WTC11 (cell line): Measurements from ENCODE around the gene HBM. TPM values are rescaled to one million over a fixed set of nuclear protein-coding genes. Genes with fewer than 3 reads are reported as not detected.

Source experiments
- ATAC-seq: fragments of 200-7000 bp; cut with Tn5 transposase; 2 replicates; pipeline ENCODE4 v1.10.0; 2021; ENCODE audit warnings: mild to moderate bottlenecking, moderate library complexity
- CTCF ChIA-PET: fragments of 300-600 bp; sonication (Branson Sonifier 250); formaldehyde crosslinking; loops from one replicate; lab custom pipeline; 2021; ENCODE audit warnings: antibody characterized with exemption; lab: Charles Lee
- POLR2A ChIA-PET: fragments of 350-600 bp; sonication (Branson Sonifier 250); formaldehyde crosslinking; loops from one replicate; lab custom pipeline; 2021; ENCODE audit warnings: antibody characterized with exemption; lab: Charles Lee
- DNase-seq: peaks from one replicate; pipeline ENCODE4 v3.0.0; 2021; ENCODE audit warnings: low spot score
- H3K27ac Mint-ChIP-seq: 2 replicates; pipeline ENCODE4 v1.8.0; 2021; ENCODE audit warnings: mixed read lengths
- H3K27me3 Mint-ChIP-seq: 2 replicates; pipeline ENCODE4 v1.8.0; 2021; ENCODE audit warnings: low read depth, mild to moderate bottlenecking, moderate library complexity, mixed read lengths
- H3K36me3 Mint-ChIP-seq: 2 replicates; pipeline ENCODE4 v1.8.0; 2021; ENCODE audit warnings: mixed read lengths
- H3K4me1 Mint-ChIP-seq: 2 replicates; pipeline ENCODE4 v1.8.0; 2022; ENCODE audit warnings: mixed read lengths
- H3K4me3 Mint-ChIP-seq: 2 replicates; pipeline ENCODE4 v1.8.0; 2021; ENCODE audit warnings: mild to moderate bottlenecking, moderate library complexity, mixed read lengths
- H3K9me3 Mint-ChIP-seq: 2 replicates; pipeline ENCODE4 v1.8.0; 2021; ENCODE audit warnings: mixed read lengths
- AFF4 ChIP-seq: sonication (generic); formaldehyde crosslinking; IDR thresholded peaks from 2 replicates; pipeline ENCODE4 v1.8.1; 2023; ENCODE audit warnings: mild to moderate bottlenecking, missing genetic modification reagents, borderline replicate concordance
- ELF4 ChIP-seq: sonication (generic); formaldehyde crosslinking; IDR thresholded peaks from 2 replicates; pipeline ENCODE4 v1.8.1; 2022; ENCODE audit warnings: low read depth, mild to moderate bottlenecking, moderate library complexity, missing genetic modification reagents
- NFE2L1 ChIP-seq: sonication (generic); formaldehyde crosslinking; IDR thresholded peaks from 2 replicates; pipeline ENCODE4 v1.8.1; 2023; ENCODE audit warnings: missing genetic modification reagents
- NR2C2 ChIP-seq: sonication (generic); formaldehyde crosslinking; IDR thresholded peaks from 2 replicates; pipeline ENCODE4 v1.8.0; 2022; ENCODE audit warnings: mild to moderate bottlenecking, missing genetic modification reagents
- PRDM15 ChIP-seq: sonication (generic); formaldehyde crosslinking; IDR thresholded peaks from 2 replicates; pipeline ENCODE4 v1.8.0; 2022; ENCODE audit warnings: missing genetic modification reagents
- PREB ChIP-seq: sonication (generic); formaldehyde crosslinking; IDR thresholded peaks from 2 replicates; pipeline ENCODE4 v1.8.1; 2022; ENCODE audit warnings: mild to moderate bottlenecking, missing genetic modification reagents, moderate library complexity, borderline replicate concordance
- TP53 ChIP-seq: sonication (generic); formaldehyde crosslinking; IDR thresholded peaks from 2 replicates; pipeline ENCODE4 v1.8.1; 2023; ENCODE audit warnings: mild to moderate bottlenecking, missing genetic modification reagents
- USF1 ChIP-seq: sonication (generic); formaldehyde crosslinking; IDR thresholded peaks from 2 replicates; pipeline ENCODE4 v1.8.0; 2022; ENCODE audit warnings: mild to moderate bottlenecking, missing genetic modification reagents
- ZNF232 ChIP-seq: sonication (generic); formaldehyde crosslinking; IDR thresholded peaks from 2 replicates; pipeline ENCODE4 v1.8.0; 2022; ENCODE audit warnings: mild to moderate bottlenecking, missing genetic modification reagents
- ZNF532 ChIP-seq: fragments of 250-450 bp; sonication (Bioruptor Pico); IDR thresholded peaks from 2 replicates; pipeline ENCODE4 v1.9.0; 2021; ENCODE audit warnings: mild to moderate bottlenecking, borderline replicate concordance
- ZNF671 ChIP-seq: fragments of 250-450 bp; sonication (Bioruptor Pico); IDR thresholded peaks from 2 replicates; pipeline ENCODE4 v1.8.0; 2021; ENCODE audit warnings: mild to moderate bottlenecking
- total RNA-seq: library from RNA; stranded (reverse); gene quantifications from 3 replicates; pipeline ENCODE4 v1.2.3, GENCODE V29; 2021
- TF ChIP-seq, protein P1 (sequence below): sonication (generic); formaldehyde crosslinking; IDR thresholded peaks from 2 replicates; pipeline ENCODE4 v1.8.1; 2023; ENCODE audit warnings: mild to moderate bottlenecking, missing genetic modification reagents

The HBM gene
- total RNA-seq, 1 experiment from 2014 or later: not detected

DNA sequence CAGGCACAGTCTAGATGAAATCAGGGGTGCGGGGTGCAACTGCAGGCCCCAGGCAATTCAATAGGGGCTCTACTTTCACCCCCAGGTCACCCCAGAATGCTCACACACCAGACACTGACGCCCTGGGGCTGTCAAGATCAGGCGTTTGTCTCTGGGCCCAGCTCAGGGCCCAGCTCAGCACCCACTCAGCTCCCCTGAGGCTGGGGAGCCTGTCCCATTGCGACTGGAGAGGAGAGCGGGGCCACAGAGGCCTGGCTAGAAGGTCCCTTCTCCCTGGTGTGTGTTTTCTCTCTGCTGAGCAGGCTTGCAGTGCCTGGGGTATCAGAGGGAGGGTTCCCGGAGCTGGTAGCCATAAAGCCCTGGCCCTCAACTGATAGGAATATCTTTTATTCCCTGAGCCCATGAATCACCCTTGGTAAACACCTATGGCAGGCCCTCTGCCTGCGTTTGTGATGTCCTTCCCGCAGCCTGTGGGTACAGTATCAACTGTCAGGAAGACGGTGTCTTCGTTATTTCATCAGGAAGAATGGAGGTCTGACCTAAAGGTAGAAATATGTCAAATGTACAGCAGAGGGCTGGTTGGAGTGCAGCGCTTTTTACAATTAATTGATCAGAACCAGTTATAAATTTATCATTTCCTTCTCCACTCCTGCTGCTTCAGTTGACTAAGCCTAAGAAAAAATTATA is 12.3 kb downstream of the HBM start (continued):
- TF ChIP-seq, protein P1, sequence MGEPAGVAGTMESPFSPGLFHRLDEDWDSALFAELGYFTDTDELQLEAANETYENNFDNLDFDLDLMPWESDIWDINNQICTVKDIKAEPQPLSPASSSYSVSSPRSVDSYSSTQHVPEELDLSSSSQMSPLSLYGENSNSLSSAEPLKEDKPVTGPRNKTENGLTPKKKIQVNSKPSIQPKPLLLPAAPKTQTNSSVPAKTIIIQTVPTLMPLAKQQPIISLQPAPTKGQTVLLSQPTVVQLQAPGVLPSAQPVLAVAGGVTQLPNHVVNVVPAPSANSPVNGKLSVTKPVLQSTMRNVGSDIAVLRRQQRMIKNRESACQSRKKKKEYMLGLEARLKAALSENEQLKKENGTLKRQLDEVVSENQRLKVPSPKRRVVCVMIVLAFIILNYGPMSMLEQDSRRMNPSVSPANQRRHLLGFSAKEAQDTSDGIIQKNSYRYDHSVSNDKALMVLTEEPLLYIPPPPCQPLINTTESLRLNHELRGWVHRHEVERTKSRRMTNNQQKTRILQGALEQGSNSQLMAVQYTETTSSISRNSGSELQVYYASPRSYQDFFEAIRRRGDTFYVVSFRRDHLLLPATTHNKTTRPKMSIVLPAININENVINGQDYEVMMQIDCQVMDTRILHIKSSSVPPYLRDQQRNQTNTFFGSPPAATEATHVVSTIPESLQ (CRISPR knock-in tag): no peak
- TF ChIP-seq NR2C2 (CRISPR knock-in tag): no peak
- no peak for TF ChIP-seq ZNF532 (CRISPR knock-in tag)
- no peak for TF ChIP-seq PRDM15 (CRISPR knock-in tag)
- no peak for TF ChIP-seq ZNF671 (CRISPR knock-in tag)

DNA sequence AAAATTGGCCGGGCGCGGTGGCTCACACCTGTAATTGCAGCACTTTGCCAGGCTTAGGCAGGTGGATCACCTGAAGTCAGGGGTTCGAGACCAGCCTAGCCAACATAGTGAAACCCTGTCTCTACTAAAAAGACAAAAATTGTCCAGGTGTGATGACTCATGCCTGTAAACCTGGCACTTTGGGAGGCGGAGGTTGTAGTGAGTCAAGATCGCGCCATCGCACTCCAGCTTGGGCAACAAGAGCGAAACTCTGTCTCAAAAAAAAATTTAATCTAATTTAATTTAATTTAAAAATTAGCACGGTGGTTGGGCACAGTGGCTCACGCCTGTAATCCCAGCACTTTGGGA is 12.9 kb downstream of the HBM start:
- Mint-ChIP-seq H3K27me3 (peaks cover 66% of the 10 kb centered on the region), H3K4me1 (peaks cover 13% of the 10 kb centered on the region), H3K36me3 (no peaks in the 10 kb centered on the region), H3K27ac (no peak overlapping the region), H3K9me3 (no peaks in the 10 kb centered on the region), H3K4me3 (no peak overlapping the region)
- CTCF ChIA-PET: interaction anchor here (0.9 to 1.8 kb wide), 4 partner anchors 10 to 72 kb away, joined by 3 to 6 read pairs (median 3); no protein-coding TSS in a partner anchor
- TF ChIP-seq PREB: no peak
- TF ChIP-seq ELF4: no peak
- no peak for TF ChIP-seq AFF4 (CRISPR knock-in tag)
- no peak for TF ChIP-seq PRDM15 (CRISPR knock-in tag)
- TF ChIP-seq NFE2L1: no peak
- no peak for TF ChIP-seq ZNF232 (CRISPR knock-in tag)
- TF ChIP-seq TP53: no peak
- no peak for TF ChIP-seq USF1 (CRISPR knock-in tag)
- DNase-seq (no peak), ATAC-seq (no peak)
- POLR2A ChIA-PET: no interaction called here
